IMR-90 (cell line): Measurements from ENCODE around the gene PITPNM3. TPM values are rescaled to one million over a fixed set of nuclear protein-coding genes. Genes with fewer than 3 reads are reported as not detected.

Experiments
- ATAC-seq: fragments of 200-7000 bp; cut with Tn5 transposase; 2 replicates; pipeline ENCODE4 v1.9.1; 2020; ENCODE audit warnings: low read depth, mild to moderate bottlenecking, moderate library complexity
- BruUV-seq: library from RNA; stranded (reverse); fragments of 400-500 nt; replicated peaks from 2 replicates; lab custom pipeline; 2021; lab: Mats Ljungman, UMichigan
- CTCF ChIA-PET: fragments of 300-600 bp; formaldehyde crosslinking; extraction: SDS; loops from one replicate; lab custom pipeline; 2021; ENCODE audit warnings: antibody characterized with exemption; lab: Yijun Ruan, JAX
- POLR2A ChIA-PET: fragments of 300-600 bp; sonication (Branson Sonifier 250); formaldehyde crosslinking; loops from one replicate; lab custom pipeline; 2022; ENCODE audit warnings: antibody characterized with exemption; ENCODE audit not compliant: unreplicated experiment; lab: Charles Lee
- DNase-seq: peaks from one replicate; pipeline ENCODE4 v3.0.0; 2013
- H2AFZ ChIP-seq: replicated peaks from 2 replicates; pipeline ENCODE3; 2013; ENCODE audit warnings: low read length, mild to moderate bottlenecking; ENCODE audit not compliant: poor library complexity
- H2AK5ac ChIP-seq: 2 replicates; pipeline ENCODE4 v1.6.1; 2013; ENCODE audit warnings: low read depth, low read length, inconsistent platforms
- H2AK9ac ChIP-seq: replicated peaks from 2 replicates; pipeline ENCODE3; 2013; ENCODE audit warnings: mild to moderate bottlenecking, low read depth, low read length, moderate library complexity; ENCODE audit not compliant: poor library complexity
- H2BK120ac ChIP-seq: 2 replicates; pipeline ENCODE4 v1.6.1; 2013; ENCODE audit warnings: low read depth, low read length, inconsistent platforms
- H2BK15ac ChIP-seq: 3 replicates; pipeline ENCODE4 v1.6.1; 2013; ENCODE audit warnings: low read depth, low read length, inconsistent platforms
- H2BK20ac ChIP-seq: 2 replicates; pipeline ENCODE4 v1.6.1; 2013; ENCODE audit warnings: low read depth, mild to moderate bottlenecking, inconsistent platforms, low read length, moderate library complexity
- H2BK5ac ChIP-seq: 2 replicates; pipeline ENCODE4 v1.6.1; 2013; ENCODE audit warnings: mild to moderate bottlenecking, low read depth, low read length, inconsistent platforms; ENCODE audit not compliant: poor library complexity, severe bottlenecking
- H3K14ac ChIP-seq: replicated peaks from 2 replicates; pipeline ENCODE4 v1.6.1; 2013; ENCODE audit warnings: low read depth, low read length, inconsistent platforms
- H3K18ac ChIP-seq: 2 replicates; pipeline ENCODE4 v1.6.1; 2013; ENCODE audit warnings: low read depth, low read length, control low read depth
- H3K23ac ChIP-seq: 2 replicates; pipeline ENCODE4 v1.6.1; 2013; ENCODE audit warnings: low read depth, low read length, inconsistent platforms
- H3K27ac ChIP-seq: 2 replicates; pipeline ENCODE4 v1.5.1; 2013; ENCODE audit warnings: mild to moderate bottlenecking, control low read depth, low read length; ENCODE audit not compliant: insufficient read depth
- H3K27me3 ChIP-seq: 2 replicates; pipeline ENCODE4 v1.6.1; 2013; ENCODE audit warnings: low read length; ENCODE audit not compliant: control insufficient read depth, insufficient read depth
- H3K36me3 ChIP-seq: 2 replicates; pipeline ENCODE4 v1.6.1; 2013; ENCODE audit warnings: low read length, mixed read lengths; ENCODE audit not compliant: control insufficient read depth, insufficient read depth
- H3K4ac ChIP-seq: 2 replicates; pipeline ENCODE4 v1.6.1; 2013; ENCODE audit warnings: low read depth, low read length, inconsistent platforms
- H3K4me1 ChIP-seq: 2 replicates; pipeline ENCODE4 v1.6.1; 2013; ENCODE audit warnings: low read length, mixed read lengths; ENCODE audit not compliant: control insufficient read depth, insufficient read depth
- H3K4me2 ChIP-seq: 2 replicates; pipeline ENCODE4 v1.6.1; 2013; ENCODE audit warnings: low read depth, mild to moderate bottlenecking, control low read depth, low read length, moderate library complexity
- H3K4me3 ChIP-seq: 2 replicates; pipeline ENCODE4 v1.5.1; 2013; ENCODE audit warnings: low read depth, mild to moderate bottlenecking, control low read depth, low read length, moderate library complexity; ENCODE audit not compliant: insufficient read depth
- H3K56ac ChIP-seq: 2 replicates; pipeline ENCODE4 v1.6.1; 2013; ENCODE audit warnings: low read length, inconsistent platforms; ENCODE audit not compliant: insufficient read depth; ENCODE audit errors: extremely low read depth
- H3K79me1 ChIP-seq, 2 experiments: 2 replicates each; pipeline ENCODE4 v1.6.1; 2013; ENCODE audit warnings: low read length in 2 of 2, inconsistent platforms in 1 of 2, low read depth in 1 of 2
- H3K9ac ChIP-seq: 2 replicates; pipeline ENCODE4 v1.6.1; 2013; ENCODE audit warnings: low read depth, low read length, control low read depth
- H3K9me1 ChIP-seq: 2 replicates; pipeline ENCODE4 v1.6.1; 2013; ENCODE audit warnings: low read length, inconsistent platforms; ENCODE audit not compliant: insufficient read depth
- H3K9me3 ChIP-seq: 2 replicates; pipeline ENCODE4 v1.6.1; 2013; ENCODE audit warnings: low read length; ENCODE audit not compliant: control insufficient read depth, insufficient read depth
- H4K20me1 ChIP-seq: 2 replicates; pipeline ENCODE4 v1.6.1; 2013; ENCODE audit warnings: low read length, inconsistent platforms; ENCODE audit not compliant: insufficient read depth
- H4K5ac ChIP-seq: 2 replicates; pipeline ENCODE4 v1.6.1; 2013; ENCODE audit warnings: mild to moderate bottlenecking, low read depth, low read length, control low read depth
- H4K8ac ChIP-seq, 2 experiments: 2 replicates each; pipeline ENCODE4 v1.6.1; 2013; ENCODE audit warnings: low read depth in 2 of 2, low read length in 2 of 2, control low read depth in 1 of 2, inconsistent platforms in 1 of 2
- H4K91ac ChIP-seq: 2 replicates; pipeline ENCODE4 v1.6.1; 2013; ENCODE audit warnings: low read depth, low read length, inconsistent platforms; ENCODE audit not compliant: insufficient read depth
- BHLHE40 ChIP-seq: fragments of 150-350 bp; IDR thresholded peaks from 2 replicates; pipeline ENCODE4 v1.6.1; 2016; ENCODE audit warnings: mild to moderate bottlenecking, low read depth, low read length
- CEBPB ChIP-seq: IDR thresholded peaks from 2 replicates; pipeline ENCODE4 v1.6.1; 2012; ENCODE audit warnings: low read depth, low read length, improper control_type of control experiment
- CHD1 ChIP-seq: IDR thresholded peaks from 2 replicates; pipeline ENCODE4 v1.6.1; 2012; ENCODE audit warnings: low read depth, low read length, improper control_type of control experiment
- FOS ChIP-seq: fragments of 150-350 bp; IDR thresholded peaks from 2 replicates; pipeline ENCODE4 v1.6.1; 2016; ENCODE audit warnings: low read depth, low read length
- MAFK ChIP-seq: IDR thresholded peaks from 2 replicates; pipeline ENCODE4 v1.6.1; 2012; ENCODE audit warnings: low read depth, low read length, improper control_type of control experiment
- MAZ ChIP-seq: IDR thresholded peaks from 2 replicates; pipeline ENCODE4 v1.6.1; 2012; ENCODE audit warnings: low read depth, mild to moderate bottlenecking, low read length, improper control_type of control experiment, moderate library complexity, borderline replicate concordance
- MXI1 ChIP-seq: IDR thresholded peaks from 2 replicates; pipeline ENCODE4 v1.6.1; 2012; ENCODE audit warnings: low read depth, mild to moderate bottlenecking, low read length, moderate library complexity, borderline replicate concordance
- NFE2L2 ChIP-seq: fragments of 150-350 bp; IDR thresholded peaks from 2 replicates; pipeline ENCODE4 v1.6.1; 2016; ENCODE audit warnings: low read depth, mild to moderate bottlenecking, low read length
- POLR2A ChIP-seq: IDR thresholded peaks from 2 replicates; pipeline ENCODE4 v1.6.1; 2012; ENCODE audit warnings: mild to moderate bottlenecking, low read depth, low read length
- RAD21 ChIP-seq: IDR thresholded peaks from 2 replicates; pipeline ENCODE4 v1.6.1; 2012; ENCODE audit warnings: low read length, improper control_type of control experiment
- RCOR1 ChIP-seq: IDR thresholded peaks from 2 replicates; pipeline ENCODE4 v1.6.1; 2012; ENCODE audit warnings: mild to moderate bottlenecking, low read length, improper control_type of control experiment; ENCODE audit not compliant: insufficient replicate concordance
- RFX5 ChIP-seq: IDR thresholded peaks from 2 replicates; pipeline ENCODE4 v1.8.0; 2012; ENCODE audit warnings: low read depth, mild to moderate bottlenecking, low read length, moderate library complexity
- SMC3 ChIP-seq: fragments of 150-350 bp; IDR thresholded peaks from 2 replicates; pipeline ENCODE4 v1.6.1; 2016; ENCODE audit warnings: low read depth, mild to moderate bottlenecking, antibody characterized with exemption, low read length, moderate library complexity
- USF2 ChIP-seq: fragments of 150-350 bp; IDR thresholded peaks from 2 replicates; pipeline ENCODE4 v1.6.1; 2017; ENCODE audit warnings: mild to moderate bottlenecking, antibody characterized with exemption, low read length, low read depth
- WGBS, 2 experiments: methylation state at CpG; one replicate each; pipeline versions ENCODE4 v1.1.5 to v1.1.7; 2013; ENCODE audit warnings: missing lambda C conversion rate in 2 of 2; ENCODE audit not compliant: insufficient read length in 1 of 2; ENCODE audit errors: extremely low coverage in 2 of 2; 5-methylcytosine and 5-hydroxymethylcytosine counted together
- dilution Hi-C: fragments of 300-500 bp; cut with HindIII; formaldehyde crosslinking; loops from one replicate; pipeline ENCODE4 v1.14.3; 2018; ENCODE audit warnings: low sequenced_read_pairs; ENCODE audit not compliant: unreplicated experiment
- in situ Hi-C: fragments of 300-500 bp; cut with MboI; formaldehyde crosslinking; loops from 3 replicates; pipeline ENCODE4 v1.14.3; 2019; ENCODE audit warnings: low sequenced_read_pairs, inconsistent platforms, mixed read lengths
- intact Hi-C: fragments of 100-400 bp; cut with micrococcal nuclease; formaldehyde crosslinking; loops from 2 replicates; pipeline ENCODE4 v1.10.0; 2022
- polyA plus RNA-seq, 3 experiments: library from polyadenylated mRNA; depleted of rRNA; stranded (reverse); fragments of >200 nt; gene quantifications; 2 replicates each; pipeline ENCODE4 v1.2.3, GENCODE V29; 2012; ENCODE audit warnings: low replicate concordance in 1 of 3
- total RNA-seq: library from RNA; depleted of rRNA; stranded (reverse); fragments of >200 nt; gene quantifications from 2 replicates; pipeline ENCODE4 v1.2.3, GENCODE V29; 2012
- TF ChIP-seq, protein P1 (sequence below): fragments of 150-350 bp; IDR thresholded peaks from 2 replicates; pipeline ENCODE4 v1.6.1; 2016; ENCODE audit warnings: low read depth, mild to moderate bottlenecking, low read length, moderate library complexity, borderline replicate concordance
- TF ChIP-seq, protein P2 (sequence below): conservative IDR thresholded peaks from 2 replicates; pipeline ENCODE4 v1.5.1; 2012; ENCODE audit warnings: mild to moderate bottlenecking, low read depth, low read length, improper control_type of control experiment

Gene PITPNM3
- total and polyA plus RNA-seq, 2 of the 4 experiments (the other 2 are of a cell fraction) = 0.54 to 1.7 TPM

DNA sequence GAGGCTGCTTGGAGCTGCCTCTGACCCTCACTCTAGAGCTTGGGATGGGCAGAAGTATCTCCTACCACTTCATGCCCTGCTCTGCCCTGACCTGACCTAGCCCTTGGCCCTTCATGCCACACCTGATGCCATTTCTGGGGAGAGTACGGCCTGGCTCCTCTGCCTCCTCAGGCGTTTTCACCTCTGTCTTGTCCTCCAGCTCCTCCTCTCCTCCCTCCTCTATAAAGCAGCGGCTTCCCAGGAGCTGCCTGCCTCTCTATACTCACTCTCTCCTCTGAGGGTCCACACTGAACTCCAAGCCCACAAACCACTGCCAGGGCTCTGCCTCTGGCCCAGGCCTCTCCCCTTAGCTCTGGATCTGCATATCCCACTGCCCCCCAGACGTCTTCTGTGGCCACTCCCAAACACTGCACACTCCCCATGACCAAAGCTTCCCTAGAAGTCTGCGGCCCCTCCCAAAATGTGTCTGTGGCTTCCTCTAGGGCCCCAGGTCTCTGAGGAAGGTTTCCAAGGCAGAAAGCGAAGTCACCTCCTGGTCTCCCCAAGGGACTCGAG, 52.6 kb downstream of the PITPNM3 start:
- H3K36me3 ChIP-seq = no peaks in the 10 kb centered on the region
- no peak overlapping the region for H2BK120ac ChIP-seq
- no peak overlapping the region for H3K9ac ChIP-seq
- no peaks in the 10 kb centered on the region for H3K79me1 ChIP-seq
- H2BK20ac ChIP-seq = no peak overlapping the region
- H3K4me1 ChIP-seq = peaks cover 18% of the 10 kb centered on the region
- WGBS, 2 experiments = 71% methylated on average over 1 of the region's 7 CpGs; no CpG with 5 or more reads in 1 of the 2 experiments
- no peak overlapping the region for H3K18ac ChIP-seq
- no peak overlapping the region for H4K5ac ChIP-seq
- no peak overlapping the region for H2AK5ac ChIP-seq
- no peak overlapping the region for H3K4me3 ChIP-seq
- no peak for ATAC-seq
- no peak overlapping the region for H3K4me2 ChIP-seq
- no peak overlapping the region for H3K27ac ChIP-seq
- dilution Hi-C loops (no loop called here), in situ Hi-C loops (no loop called here), intact Hi-C loops (no loop called here)
- no peak overlapping the region for H4K8ac ChIP-seq
- no peak overlapping the region for H2AFZ ChIP-seq
- DNase-seq = no peak
- ChIA-PET POLR2A (no interaction called here), CTCF (no interaction called here)
- H2AK9ac ChIP-seq = no peak overlapping the region
- no peaks in the 10 kb centered on the region for H3K9me3 ChIP-seq
- H3K56ac ChIP-seq = no peak overlapping the region
- no peaks in the 10 kb centered on the region for H4K20me1 ChIP-seq
- H2BK5ac ChIP-seq = no peak overlapping the region
- H3K14ac ChIP-seq = no peak overlapping the region
- no peak overlapping the region for H2BK15ac ChIP-seq
- no peak overlapping the region for H3K23ac ChIP-seq
- no peak for TF ChIP-seq CHD1
- TF ChIP-seq SMC3 = no peak
- TF ChIP-seq RFX5 = no peak
- no peak for TF ChIP-seq RCOR1
- no peak for TF ChIP-seq MXI1
- no peak for TF ChIP-seq MAZ
- TF ChIP-seq MAFK = no peak
- no peak for TF ChIP-seq USF2
- TF ChIP-seq, protein P1, sequence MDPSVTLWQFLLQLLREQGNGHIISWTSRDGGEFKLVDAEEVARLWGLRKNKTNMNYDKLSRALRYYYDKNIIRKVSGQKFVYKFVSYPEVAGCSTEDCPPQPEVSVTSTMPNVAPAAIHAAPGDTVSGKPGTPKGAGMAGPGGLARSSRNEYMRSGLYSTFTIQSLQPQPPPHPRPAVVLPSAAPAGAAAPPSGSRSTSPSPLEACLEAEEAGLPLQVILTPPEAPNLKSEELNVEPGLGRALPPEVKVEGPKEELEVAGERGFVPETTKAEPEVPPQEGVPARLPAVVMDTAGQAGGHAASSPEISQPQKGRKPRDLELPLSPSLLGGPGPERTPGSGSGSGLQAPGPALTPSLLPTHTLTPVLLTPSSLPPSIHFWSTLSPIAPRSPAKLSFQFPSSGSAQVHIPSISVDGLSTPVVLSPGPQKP = no peak
- no peak for TF ChIP-seq BHLHE40
- no peak for TF ChIP-seq RAD21
- TF ChIP-seq, protein P2, sequence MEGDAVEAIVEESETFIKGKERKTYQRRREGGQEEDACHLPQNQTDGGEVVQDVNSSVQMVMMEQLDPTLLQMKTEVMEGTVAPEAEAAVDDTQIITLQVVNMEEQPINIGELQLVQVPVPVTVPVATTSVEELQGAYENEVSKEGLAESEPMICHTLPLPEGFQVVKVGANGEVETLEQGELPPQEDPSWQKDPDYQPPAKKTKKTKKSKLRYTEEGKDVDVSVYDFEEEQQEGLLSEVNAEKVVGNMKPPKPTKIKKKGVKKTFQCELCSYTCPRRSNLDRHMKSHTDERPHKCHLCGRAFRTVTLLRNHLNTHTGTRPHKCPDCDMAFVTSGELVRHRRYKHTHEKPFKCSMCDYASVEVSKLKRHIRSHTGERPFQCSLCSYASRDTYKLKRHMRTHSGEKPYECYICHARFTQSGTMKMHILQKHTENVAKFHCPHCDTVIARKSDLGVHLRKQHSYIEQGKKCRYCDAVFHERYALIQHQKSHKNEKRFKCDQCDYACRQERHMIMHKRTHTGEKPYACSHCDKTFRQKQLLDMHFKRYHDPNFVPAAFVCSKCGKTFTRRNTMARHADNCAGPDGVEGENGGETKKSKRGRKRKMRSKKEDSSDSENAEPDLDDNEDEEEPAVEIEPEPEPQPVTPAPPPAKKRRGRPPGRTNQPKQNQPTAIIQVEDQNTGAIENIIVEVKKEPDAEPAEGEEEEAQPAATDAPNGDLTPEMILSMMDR = no peak
- no peak for TF ChIP-seq FOS
- no peak for TF ChIP-seq NFE2L2
- TF ChIP-seq CEBPB = no peak
- TF ChIP-seq POLR2A = no peak
- H4K91ac ChIP-seq = no peak overlapping the region
- no peaks in the 10 kb centered on the region; the same call in 1 of the 2 replicates for H3K27me3 ChIP-seq
- H3K9me1 ChIP-seq = peaks cover 21% of the 10 kb centered on the region
- no TSS peak for BruUV-seq
- no peak overlapping the region for H3K4ac ChIP-seq
